Measurements from ENCODE around the gene EIF2B1.
"Not testable (repeated sequence)": the region's sequence is repeated elsewhere in the genome, so short reads cannot be mapped to it uniquely, and the experiment has no call there.

EIF2B1 gene

DNA sequence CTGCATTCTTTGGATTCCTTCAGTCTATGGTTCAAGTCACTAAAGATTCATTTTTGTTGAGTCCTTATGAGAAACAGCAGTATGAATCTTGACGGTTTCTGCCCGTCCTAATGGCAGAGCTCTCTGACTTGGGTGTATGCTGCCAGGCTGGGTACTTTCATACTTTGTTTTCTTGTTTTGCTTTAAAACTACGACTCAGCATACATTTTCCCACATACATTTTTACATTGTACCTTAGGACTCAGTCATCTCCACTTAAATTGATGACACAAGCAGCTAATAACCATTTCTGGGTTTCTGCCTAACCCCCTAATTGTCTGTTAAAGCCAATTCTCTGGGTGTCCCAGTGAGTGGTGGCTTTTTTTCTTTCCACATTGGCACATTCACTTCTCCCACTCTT lies 36.4 kb downstream of the EIF2B1 start:
- H3K4me3 ChIP-seq (ENCODE audit: low read depth, low read length), result no peak overlapping the region

DNA sequence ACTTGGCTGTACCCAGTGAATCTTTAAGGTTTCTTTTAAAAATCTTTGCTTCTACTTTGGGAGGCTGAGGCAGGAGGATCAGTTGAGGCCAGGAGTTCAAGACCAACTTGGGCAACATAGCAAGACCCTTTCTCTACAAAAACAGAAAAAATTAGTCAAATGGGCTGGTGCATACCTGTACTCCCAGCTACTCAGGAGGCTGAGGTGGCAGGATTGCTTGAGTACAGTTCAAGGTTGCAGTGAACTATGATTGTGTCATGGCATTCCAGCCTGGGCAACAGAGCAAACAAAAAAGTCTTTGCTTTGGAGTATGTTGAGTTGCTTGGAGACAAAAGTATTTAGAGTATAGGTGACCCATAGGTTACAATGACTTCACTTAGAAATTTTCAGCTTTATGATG lies 37.8 kb downstream of the EIF2B1 start:
- no peak overlapping the region for H3K4me3 ChIP-seq (ENCODE audit: low read depth, low read length)
- TF ChIP-seq, protein P1, sequence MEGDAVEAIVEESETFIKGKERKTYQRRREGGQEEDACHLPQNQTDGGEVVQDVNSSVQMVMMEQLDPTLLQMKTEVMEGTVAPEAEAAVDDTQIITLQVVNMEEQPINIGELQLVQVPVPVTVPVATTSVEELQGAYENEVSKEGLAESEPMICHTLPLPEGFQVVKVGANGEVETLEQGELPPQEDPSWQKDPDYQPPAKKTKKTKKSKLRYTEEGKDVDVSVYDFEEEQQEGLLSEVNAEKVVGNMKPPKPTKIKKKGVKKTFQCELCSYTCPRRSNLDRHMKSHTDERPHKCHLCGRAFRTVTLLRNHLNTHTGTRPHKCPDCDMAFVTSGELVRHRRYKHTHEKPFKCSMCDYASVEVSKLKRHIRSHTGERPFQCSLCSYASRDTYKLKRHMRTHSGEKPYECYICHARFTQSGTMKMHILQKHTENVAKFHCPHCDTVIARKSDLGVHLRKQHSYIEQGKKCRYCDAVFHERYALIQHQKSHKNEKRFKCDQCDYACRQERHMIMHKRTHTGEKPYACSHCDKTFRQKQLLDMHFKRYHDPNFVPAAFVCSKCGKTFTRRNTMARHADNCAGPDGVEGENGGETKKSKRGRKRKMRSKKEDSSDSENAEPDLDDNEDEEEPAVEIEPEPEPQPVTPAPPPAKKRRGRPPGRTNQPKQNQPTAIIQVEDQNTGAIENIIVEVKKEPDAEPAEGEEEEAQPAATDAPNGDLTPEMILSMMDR (IDR thresholded peaks at IDR 0.05; ENCODE audit: borderline replicate concordance, insufficient read depth, low read depth, low read length), result no peak

More for the DNA sequence above, 36.4 kb downstream of the EIF2B1 start:
- TF ChIP-seq, protein P1 (IDR thresholded peaks at IDR 0.05; ENCODE audit: borderline replicate concordance, insufficient read depth, low read depth, low read length), result no peak

- TF ChIP-seq, protein P1 (IDR thresholded peaks at IDR 0.05; ENCODE audit: borderline replicate concordance, insufficient read depth, low read depth, low read length), result no peak
- H3K4me3 ChIP-seq (ENCODE audit: low read depth, low read length), result no peak overlapping the region
Observed at GRCh38 chr12:123591702-123592481, 41.6 kb downstream of the EIF2B1 start.

DNA sequence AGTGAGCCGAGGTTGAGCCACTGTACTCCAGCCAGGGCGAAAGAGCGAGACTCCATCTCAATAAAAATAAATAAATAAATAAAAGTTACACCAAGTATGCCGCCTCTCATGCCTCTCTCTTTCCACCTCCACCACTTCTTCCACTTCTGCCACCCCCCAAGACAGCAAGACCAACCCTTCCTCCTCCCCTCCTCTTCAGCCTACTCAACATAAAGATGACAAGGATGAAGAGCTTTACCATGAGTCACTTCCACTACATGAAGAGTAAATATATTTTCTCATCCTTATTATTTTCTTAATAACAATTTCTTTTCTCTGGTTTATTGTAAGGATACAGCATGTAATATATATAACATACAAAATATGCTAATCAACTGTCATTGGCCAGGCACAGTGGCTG lies 52.7 kb downstream of the EIF2B1 start:
- TF ChIP-seq, protein P1 (IDR thresholded peaks at IDR 0.05; ENCODE audit: borderline replicate concordance, insufficient read depth, low read depth, low read length), result no peak
- H3K4me3 ChIP-seq (ENCODE audit: low read depth, low read length), result no peak overlapping the region

- H3K4me3 ChIP-seq (ENCODE audit: low read depth, low read length), result not testable (repeated sequence)
Observed at GRCh38 chr12:123578829-123579228, 54.7 kb downstream of the EIF2B1 start.

- H3K4me3 ChIP-seq (ENCODE audit: low read depth, low read length), result no peak overlapping the region
- TF ChIP-seq, protein P1 (IDR thresholded peaks at IDR 0.05; ENCODE audit: borderline replicate concordance, insufficient read depth, low read depth, low read length), result no peak
Observed at GRCh38 chr12:123578243-123578642, 55.2 kb downstream of the EIF2B1 start.

- no peak overlapping the region for H3K4me3 ChIP-seq (ENCODE audit: low read depth, low read length)
- TF ChIP-seq, protein P1 (IDR thresholded peaks at IDR 0.05; ENCODE audit: borderline replicate concordance, insufficient read depth, low read depth, low read length), result no peak
Observed at GRCh38 chr12:123576611-123577010, 56.9 kb downstream of the EIF2B1 start.

Measured in GM12875 (cell line).